ENCODE data around the gene MUC21. TPM values are rescaled to one million over a fixed set of nuclear protein-coding genes. Genes with fewer than 3 reads are reported as not detected.
A peak's percentile ranks its signal among the peaks of the same experiment; 100 is the strongest.

MUC21 gene
- total and polyA plus RNA-seq, 2 of the 8 experiments (the other 6 are each of a cell fraction or from before 2014, with no cell fraction given), result not detected

DNA sequence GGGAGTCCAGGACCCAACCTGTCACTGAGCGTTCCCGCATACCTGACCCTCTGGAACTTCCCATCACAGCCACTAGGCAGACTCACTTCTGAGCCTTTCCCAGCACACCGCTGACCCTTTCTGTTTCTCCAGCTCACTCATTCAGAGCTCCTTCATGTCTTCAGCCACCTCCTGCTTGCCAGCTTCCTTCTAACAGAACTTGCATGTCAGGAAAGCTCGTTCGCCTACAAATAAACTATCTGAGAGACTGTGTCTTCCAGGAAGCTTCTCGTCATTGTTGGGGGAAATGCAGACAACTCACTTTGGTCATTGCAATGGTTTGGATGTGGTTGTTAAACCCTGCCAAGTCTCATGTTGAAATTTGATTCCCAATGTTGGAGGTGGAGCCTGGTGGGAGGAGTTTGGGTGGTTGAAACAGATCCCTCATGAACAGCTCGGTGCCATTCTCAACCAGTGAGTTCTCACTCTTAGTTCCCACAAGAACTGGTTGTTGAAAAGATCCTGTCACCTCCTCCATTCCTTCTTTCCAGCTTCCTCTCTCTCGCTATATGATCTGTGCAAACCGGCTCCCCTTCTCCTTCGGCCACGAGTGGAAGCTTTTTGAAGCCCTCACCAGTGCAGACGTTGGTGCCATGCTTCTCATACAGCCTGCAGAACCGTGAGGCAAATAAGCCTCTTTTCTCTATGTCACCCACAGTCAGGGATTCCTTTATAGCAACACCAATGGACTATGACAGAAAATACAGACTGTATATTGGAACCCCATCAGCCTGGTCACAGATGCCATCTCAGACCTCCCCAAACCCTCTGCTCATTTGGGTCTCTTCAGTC, 1.4 kb upstream of the MUC21 start (continued):
- no peak for TF ChIP-seq GABPA (IDR thresholded peaks at IDR 0.05; ENCODE audit: borderline replicate concordance, insufficient read depth, low read length)
- TF ChIP-seq ASH2L (IDR thresholded peaks at IDR 0.05; ENCODE audit: low read length), result peak; percentile 46
- TF ChIP-seq CHD2 (IDR thresholded peaks at IDR 0.05; ENCODE audit: low read length), result 0 out of 2 replicates have a peak, but pooled peaks have one; percentile 3
- peak; percentile 55 for TF ChIP-seq KDM4A (IDR thresholded peaks at IDR 0.05; ENCODE audit: low read depth, low read length, severe bottlenecking)
- TF ChIP-seq RBBP5 (IDR thresholded peaks at IDR 0.05; ENCODE audit: borderline replicate concordance, low read depth, low read length), result no peak
- no peak for TF ChIP-seq HDAC2 (IDR thresholded peaks at IDR 0.05; ENCODE audit: borderline replicate concordance in 1 of 2, low read depth in 2 of 2, low read length in 2 of 2)
- no peak for TF ChIP-seq TAF7 (optimal IDR thresholded peaks at IDR 0.05; ENCODE audit: borderline replicate concordance, low read depth, low read length)
- no peak for TF ChIP-seq SRF (IDR thresholded peaks at IDR 0.05; ENCODE audit: low read depth, low read length)
- no peak for TF ChIP-seq POLR2A (IDR thresholded peaks at IDR 0.05; ENCODE audit: control extremely low read depth in 1 of 2, low read depth in 2 of 2, low read length in 2 of 2)
- TF ChIP-seq YY1 (IDR thresholded peaks at IDR 0.05; ENCODE audit: low read depth, low read length), result 0 out of 2 replicates have a peak, but pooled peaks have one; percentile 14
- peak; percentile 38 to 53; a peak in 3 of 4 replicates for TF ChIP-seq RAD21 (IDR thresholded peaks at IDR 0.05 in 1 of 2, conservative IDR thresholded peaks at IDR 0.05 in 1 of 2; ENCODE audit: low read depth in 2 of 2, low read length in 2 of 2)
- no peak for TF ChIP-seq SP2 (IDR thresholded peaks at IDR 0.05; ENCODE audit: low read length)
- TF ChIP-seq, protein P1, sequence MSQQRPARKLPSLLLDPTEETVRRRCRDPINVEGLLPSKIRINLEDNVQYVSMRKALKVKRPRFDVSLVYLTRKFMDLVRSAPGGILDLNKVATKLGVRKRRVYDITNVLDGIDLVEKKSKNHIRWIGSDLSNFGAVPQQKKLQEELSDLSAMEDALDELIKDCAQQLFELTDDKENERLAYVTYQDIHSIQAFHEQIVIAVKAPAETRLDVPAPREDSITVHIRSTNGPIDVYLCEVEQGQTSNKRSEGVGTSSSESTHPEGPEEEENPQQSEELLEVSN (IDR thresholded peaks at IDR 0.05), result no peak
- TF ChIP-seq, protein P2, sequence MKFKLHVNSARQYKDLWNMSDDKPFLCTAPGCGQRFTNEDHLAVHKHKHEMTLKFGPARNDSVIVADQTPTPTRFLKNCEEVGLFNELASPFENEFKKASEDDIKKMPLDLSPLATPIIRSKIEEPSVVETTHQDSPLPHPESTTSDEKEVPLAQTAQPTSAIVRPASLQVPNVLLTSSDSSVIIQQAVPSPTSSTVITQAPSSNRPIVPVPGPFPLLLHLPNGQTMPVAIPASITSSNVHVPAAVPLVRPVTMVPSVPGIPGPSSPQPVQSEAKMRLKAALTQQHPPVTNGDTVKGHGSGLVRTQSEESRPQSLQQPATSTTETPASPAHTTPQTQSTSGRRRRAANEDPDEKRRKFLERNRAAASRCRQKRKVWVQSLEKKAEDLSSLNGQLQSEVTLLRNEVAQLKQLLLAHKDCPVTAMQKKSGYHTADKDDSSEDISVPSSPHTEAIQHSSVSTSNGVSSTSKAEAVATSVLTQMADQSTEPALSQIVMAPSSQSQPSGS (IDR thresholded peaks at IDR 0.05; ENCODE audit: low read length), result no peak
- TF ChIP-seq MAFK (IDR thresholded peaks at IDR 0.05; ENCODE audit: low read depth, low read length), result no peak
- TF ChIP-seq EP300 (IDR thresholded peaks at IDR 0.05; ENCODE audit: borderline replicate concordance in 1 of 2, low read depth in 2 of 2, low read length in 2 of 2), result no peak
- TF ChIP-seq KDM5A (IDR thresholded peaks at IDR 0.05; ENCODE audit: low read length), result no peak
- no peak for TF ChIP-seq CTBP2 (IDR thresholded peaks at IDR 0.05; ENCODE audit: borderline replicate concordance, insufficient read depth, insufficient read length, low read length)
- no peak for TF ChIP-seq EGR1 (IDR thresholded peaks at IDR 0.05; ENCODE audit: borderline replicate concordance, low read depth, low read length)
